GM12878 (cell line): ENCODE results near the gene ZYG11B. TPM values are rescaled to one million over a fixed set of nuclear protein-coding genes. Genes with fewer than 3 reads are reported as not detected.
A peak's percentile ranks its signal among the peaks of the same experiment; 100 is the strongest.

Experiments used
- CREB1 ChIP-seq: IDR thresholded peaks from 2 replicates; pipeline ENCODE4 v1.6.1; 2012; ENCODE audit warnings: low read depth, mild to moderate bottlenecking, inconsistent platforms
- CUX1 ChIP-seq: IDR thresholded peaks from 2 replicates; pipeline ENCODE4 v1.6.1; 2012; ENCODE audit warnings: improper control_type of control experiment, low read depth, low read length; ENCODE audit not compliant: insufficient replicate concordance
- EGR1 ChIP-seq, 2 experiments: IDR thresholded peaks; 1 replicate in 1 of 2; 2 replicates in 1 of 2; pipeline ENCODE4 v1.6.1; 2011 to 2012; ENCODE audit warnings: low read depth in 2 of 2, low read length in 2 of 2, borderline replicate concordance in 1 of 2, mild to moderate bottlenecking in 1 of 2, moderate library complexity in 1 of 2
- ETV6 ChIP-seq, 2 experiments: fragments of 450-650 bp in 1 of 2; IDR thresholded peaks in 1 of 2; conservative IDR thresholded peaks in 1 of 2; 2 replicates each; pipeline ENCODE4 v1.6.1; 2014; ENCODE audit warnings: antibody characterized with exemption in 1 of 2, borderline replicate concordance in 1 of 2, low read depth in 1 of 2, mild to moderate bottlenecking in 1 of 2, moderate library complexity in 1 of 2
- HDGF ChIP-seq: fragments of 450-650 bp; IDR thresholded peaks from 2 replicates; pipeline ENCODE4 v1.6.1; 2016; ENCODE audit warnings: antibody characterized with exemption
- IRF5 ChIP-seq: fragments of 450-650 bp; IDR thresholded peaks from 2 replicates; pipeline ENCODE4 v1.6.1; 2017; ENCODE audit warnings: borderline replicate concordance
- LARP7 ChIP-seq: fragments of 450-650 bp; IDR thresholded peaks from 2 replicates; pipeline ENCODE4 v1.6.1; 2017; ENCODE audit warnings: mild to moderate bottlenecking
- MLLT1 ChIP-seq: fragments of 450-650 bp; IDR thresholded peaks from 2 replicates; pipeline ENCODE4 v1.6.1; 2016; ENCODE audit warnings: mild to moderate bottlenecking
- NBN ChIP-seq: fragments of 450-650 bp; IDR thresholded peaks from 2 replicates; pipeline ENCODE4 v1.6.1; 2016
- NFIC ChIP-seq: IDR thresholded peaks from 2 replicates; pipeline ENCODE4 v1.6.1; 2012; ENCODE audit warnings: low read depth, mild to moderate bottlenecking, inconsistent platforms, low read length, moderate library complexity
- NR2C2 ChIP-seq: IDR thresholded peaks from 2 replicates; pipeline ENCODE4 v1.6.1; 2011; ENCODE audit warnings: borderline replicate concordance, low read depth; ENCODE audit not compliant: control insufficient read depth, insufficient read length
- NR2F1 ChIP-seq: fragments of 450-650 bp; conservative IDR thresholded peaks from 2 replicates; pipeline ENCODE4 v1.6.1; 2017; ENCODE audit warnings: mild to moderate bottlenecking
- NRF1 ChIP-seq: conservative IDR thresholded peaks from 2 replicates; pipeline ENCODE4 v1.6.1; 2011; ENCODE audit warnings: mild to moderate bottlenecking, low read depth, low read length, improper control_type of control experiment
- POLR2A ChIP-seq: IDR thresholded peaks from 2 replicates; pipeline ENCODE4 v1.6.1; 2011; ENCODE audit warnings: low read depth, mild to moderate bottlenecking, low read length
- RUNX3 ChIP-seq: IDR thresholded peaks from 2 replicates; pipeline ENCODE4 v1.6.1; 2012; ENCODE audit warnings: low read length, inconsistent platforms
- SIN3A ChIP-seq: IDR thresholded peaks from 2 replicates; pipeline ENCODE4 v1.6.1; 2012; ENCODE audit warnings: low read depth, low read length, improper control_type of control experiment
- SUZ12 ChIP-seq: fragments of 200-600 bp; sonication (generic); IDR thresholded peaks from one replicate; pipeline ENCODE4 v1.6.1; 2018; ENCODE audit warnings: antibody characterized with exemption, mild to moderate bottlenecking; ENCODE audit not compliant: unreplicated experiment
- USF2 ChIP-seq: IDR thresholded peaks from 2 replicates; pipeline ENCODE4 v1.6.1; 2011; ENCODE audit warnings: low read depth, low read length, improper control_type of control experiment, borderline replicate concordance
- YBX1 ChIP-seq: fragments of 450-650 bp; IDR thresholded peaks from 2 replicates; pipeline ENCODE4 v1.6.1; 2016; ENCODE audit warnings: antibody characterized with exemption
- ZNF217 ChIP-seq: fragments of 450-650 bp; IDR thresholded peaks from 2 replicates; pipeline ENCODE4 v1.6.1; 2017; ENCODE audit warnings: antibody characterized with exemption, mild to moderate bottlenecking
- ZNF24 ChIP-seq: fragments of 450-650 bp; IDR thresholded peaks from 2 replicates; pipeline ENCODE4 v1.6.1; 2017; ENCODE audit warnings: antibody characterized with exemption, mild to moderate bottlenecking
- ZSCAN29 ChIP-seq: fragments of 450-650 bp; IDR thresholded peaks from 2 replicates; pipeline ENCODE4 v1.6.1; 2017; ENCODE audit warnings: mild to moderate bottlenecking, moderate library complexity
- polyA plus RNA-seq, 11 experiments: library from polyadenylated mRNA; depleted of rRNA in 4 of 11; unstranded in 6 of 11; stranded (reverse) in 5 of 11; fragments of >200 nt; fragmentation: Nextera tagmentation in 4 of 11; fragmentation: Illumina TruSeq in 1 of 11; extraction: Ambion mirVana in 4 of 11; extraction: Trizol in 1 of 11; gene quantifications; 1 replicate in 1 of 11; 2 replicates in 10 of 11; pipeline versions ENCODE4 v1.2.1 to v1.2.3, GENCODE V29; 2011 to 2016; ENCODE audit warnings: inconsistent platforms in 2 of 11, missing spikeins in 2 of 11, low read depth in 1 of 11
- total RNA-seq, 4 experiments: library from RNA; depleted of rRNA in 3 of 4; stranded (reverse); fragments of >200 nt in 3 of 4; fragmentation: Illumina TruSeq in 1 of 4; extraction: Trizol in 1 of 4; gene quantifications; 2 replicates each; pipeline versions ENCODE4 v1.2.1 to v1.2.3, GENCODE V29; 2013 to 2021

ZYG11B gene
- total and polyA plus RNA-seq, 10 of the 15 experiments (the other 5 are each of a cell fraction or from before 2014, with no cell fraction given), result 1.8 to 8.5 (median 5.3) TPM

- TF ChIP-seq EGR1 (IDR thresholded peaks at IDR 0.05; ENCODE audit: borderline replicate concordance in 1 of 2, low read depth in 2 of 2, low read length in 2 of 2), result peak in 1 of 2 experiments; percentile 83; a peak in 1 of 3 replicates
- TF ChIP-seq NBN, result peak; percentile 80; the same call in 1 of the 2 replicates
- TF ChIP-seq CREB1, result no peak
- TF ChIP-seq YBX1, result peak; percentile 76; the same call in 1 of the 2 replicates
- TF ChIP-seq SIN3A, result 0 out of 2 replicates have a peak, but pooled peaks have one; percentile 21
- TF ChIP-seq USF2, result no peak
- no peak for TF ChIP-seq CUX1
- no peak for TF ChIP-seq NFIC
- no peak for TF ChIP-seq ETV6 (conservative IDR thresholded peaks at IDR 0.05 in 1 of 2, IDR thresholded peaks at IDR 0.05 in 1 of 2; ENCODE audit: borderline replicate concordance in 1 of 2, low read depth in 1 of 2)
- peak; percentile 69 for TF ChIP-seq POLR2A
- TF ChIP-seq NRF1, result 0 out of 2 replicates have a peak, but pooled peaks have one; percentile 25
- TF ChIP-seq NR2C2, result no peak
- peak; percentile 69 for TF ChIP-seq NR2F1
- peak; percentile 57; the same call in 1 of the 2 replicates for TF ChIP-seq ZNF24
- peak; percentile 90 for TF ChIP-seq LARP7
- peak; percentile 56 for TF ChIP-seq RUNX3
- 0 out of 2 replicates have a peak, but pooled peaks have one; percentile 35 for TF ChIP-seq ZSCAN29
- TF ChIP-seq MLLT1, result peak; percentile 65; the same call in 1 of the 2 replicates
- no peak for TF ChIP-seq IRF5
- peak; percentile 91 for TF ChIP-seq HDGF
- no peak for TF ChIP-seq SUZ12
- TF ChIP-seq ZNF217, result peak; percentile 49; the same call in 1 of the 2 replicates
Observed at GRCh38 chr1:52726265-52727113, at the start of gene ZYG11B (continued).
